SK-N-MC (cell line): Measurements from ENCODE around the gene NFKBIL1.

Experiments
- EZH2 ChIP-seq: fragments of 200-600 bp; sonication (generic); IDR thresholded peaks from one replicate; pipeline ENCODE4 v1.6.1; 2017; ENCODE audit warnings: antibody characterized with exemption
- FOXP2 ChIP-seq: optimal IDR thresholded peaks from 2 replicates; pipeline ENCODE3; 2011; ENCODE audit warnings: mild to moderate bottlenecking, moderate library complexity; ENCODE audit not compliant: insufficient read depth; ENCODE audit errors: extremely low read length, control extremely low read depth
- POLR2AphosphoS5 ChIP-seq: IDR thresholded peaks from 2 replicates; pipeline ENCODE4 v1.6.1; 2012; ENCODE audit warnings: mild to moderate bottlenecking, low read depth, low read length, borderline replicate concordance

DNA sequence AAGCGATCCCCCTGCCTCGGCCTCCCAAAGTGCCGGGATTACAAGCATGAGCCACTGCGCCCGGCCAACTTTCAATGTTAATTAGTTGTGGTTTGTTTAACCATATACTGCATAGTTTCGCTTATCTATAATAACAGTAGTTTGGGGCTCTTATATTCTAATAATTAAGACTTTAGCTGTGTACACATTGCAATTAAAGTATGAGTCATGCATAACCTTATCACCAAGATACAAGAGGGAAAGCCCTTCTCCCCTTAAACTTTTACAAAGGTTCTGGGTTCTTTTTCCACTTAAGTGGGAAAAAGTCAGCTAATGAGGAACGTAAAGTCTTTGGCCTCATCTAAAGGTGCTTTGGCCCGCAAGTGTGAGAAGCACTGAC lies 21.9 kb upstream of the NFKBIL1 start:
- no peak for TF ChIP-seq EZH2
- TF ChIP-seq POLR2AphosphoS5 = no peak
- TF ChIP-seq FOXP2 = no peak
